Gastrocnemius medialis (tissue), 4 donors: Measurements from ENCODE around the gene TSPAN5. TPM values are rescaled to one million over a fixed set of nuclear protein-coding genes. Genes with fewer than 3 reads are reported as not detected.

Experiments used
- ATAC-seq, 2 donors: fragments of 150-250 bp; one replicate each; pipeline ENCODE4 v1.9.1; 2016
- DNase-seq, 2 donors: peaks; one replicate each; pipeline ENCODE4 v3.0.0-alpha.2; 2019
- H3K27ac ChIP-seq, 4 donors: fragments of 200-600 bp; sonication (generic); 1 replicate in 1 of 4; 2 replicates in 3 of 4; pipeline ENCODE4 v1.5.1; 2016 to 2018; ENCODE audit warnings: mild to moderate bottlenecking in 2 of 4, moderate library complexity in 1 of 4
- H3K27me3 ChIP-seq, 3 donors: fragments of 200-600 bp; sonication (generic) in 2 of 3; 1 replicate in 1 of 3; 2 replicates in 2 of 3; pipeline versions ENCODE4 v1.5.1 to v1.6.0; 2016 to 2019; ENCODE audit warnings: mild to moderate bottlenecking in 1 of 3, moderate library complexity in 1 of 3
- H3K36me3 ChIP-seq, 2 donors: fragments of 200-600 bp; sonication (generic) in 1 of 2; one replicate each; pipeline ENCODE4 v1.5.1; 2017 to 2018
- H3K4me1 ChIP-seq, 2 donors: fragments of 200-600 bp; sonication (generic) in 1 of 2; one replicate each; pipeline ENCODE4 v1.5.1; 2016 to 2017; ENCODE audit warnings: mild to moderate bottlenecking in 2 of 2
- H3K4me3 ChIP-seq, 4 donors: fragments of 200-600 bp; sonication (generic) in 3 of 4; 1 replicate in 1 of 4; 2 replicates in 3 of 4; pipeline ENCODE4 v1.5.1; 2016 to 2019; ENCODE audit warnings: mild to moderate bottlenecking in 2 of 4
- H3K9me3 ChIP-seq, 3 donors: fragments of 200-600 bp; sonication (generic) in 2 of 3; 1 replicate in 1 of 3; 2 replicates in 2 of 3; pipeline ENCODE4 v1.5.1; 2016 to 2019
- POLR2A ChIP-seq, 2 donors: fragments of 450-650 bp; IDR thresholded peaks; one replicate each; pipeline ENCODE4 v1.6.1; 2017; ENCODE audit warnings: antibody characterized with exemption in 2 of 2, mild to moderate bottlenecking in 2 of 2, moderate library complexity in 2 of 2
- in situ Hi-C, 4 donors: fragments of 200-750 bp; cut with MboI; loops; one replicate each; pipeline versions ENCODE4 v1.15.0 to v1.8.0; 2017; ENCODE audit warnings: low sequenced_read_pairs in 4 of 4
- intact Hi-C: fragments of 100-400 bp; cut with DNase I; formaldehyde crosslinking; loops from one replicate; pipeline ENCODE4 v1.15.1; 2023; ENCODE audit warnings: low total_unique reads
- total RNA-seq, 4 donors: library from RNA; depleted of rRNA; stranded (reverse); fragments of >200 nt; gene quantifications; one replicate each; pipeline versions ENCODE4 v1.1.0 to v1.2.3, GENCODE V29; 2016
- TF ChIP-seq, protein P1 (sequence below), 5 experiments: fragments of 450-650 bp in 3 of 5; fragments of 200-600 bp in 2 of 5; sonication (generic) in 2 of 5; IDR thresholded peaks in 4 of 5; conservative IDR thresholded peaks in 1 of 5; 1 replicate in 4 of 5; 2 replicates in 1 of 5; pipeline ENCODE4 v1.5.1; 2016 to 2019; ENCODE audit warnings: antibody characterized with exemption in 5 of 5, mild to moderate bottlenecking in 3 of 5, moderate library complexity in 3 of 5

TSPAN5 gene
- total RNA-seq, 4 donors from 2014 or later = 0.55 to 18.7 (median 0.79) TPM

DNA sequence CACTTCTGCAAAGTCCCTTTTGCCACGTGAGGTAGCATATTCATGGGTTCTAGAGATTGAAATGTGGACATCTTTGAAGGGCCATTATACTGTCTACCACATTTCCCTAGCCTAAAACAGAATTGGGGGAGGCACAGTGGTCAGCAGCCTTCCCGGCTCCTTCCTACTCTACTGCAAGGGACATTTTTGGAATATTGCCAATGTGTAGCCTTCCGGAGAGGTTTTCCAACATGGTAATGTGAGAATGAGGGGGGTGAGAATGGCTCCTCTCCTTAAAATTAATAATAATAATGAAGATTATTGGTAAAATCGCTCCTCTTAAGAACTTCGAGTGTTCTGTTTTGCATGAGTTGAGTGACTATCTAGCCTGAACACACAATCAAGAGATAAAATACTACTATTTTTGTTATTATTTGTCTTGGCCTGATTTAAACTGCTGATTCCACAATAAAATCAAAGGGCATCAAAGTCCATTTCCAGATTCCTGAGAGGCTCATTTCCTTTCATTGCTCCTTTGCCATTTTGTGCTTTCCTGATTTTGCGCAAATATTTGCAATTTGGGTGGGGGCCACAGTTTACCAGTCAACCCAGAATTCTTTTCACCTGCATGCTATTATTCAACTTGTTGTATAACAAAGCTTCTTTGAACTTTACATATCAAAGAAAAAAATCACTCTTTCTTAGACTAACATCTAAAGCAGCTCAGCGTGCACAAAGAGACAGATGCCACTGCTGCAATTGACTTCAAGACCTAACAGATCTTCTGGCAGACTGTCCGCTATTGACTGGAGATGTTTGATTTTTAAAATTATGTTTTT lies 27.0 kb upstream of the TSPAN5 start:
- ATAC-seq (no peak), DNase-seq (no peak)
- Histone ChIP-seq H3K36me3 (no peaks in the 10 kb centered on the region), H3K9me3 (no peaks in the 10 kb centered on the region), H3K27ac (no peak overlapping the region), H3K4me3 (no peak overlapping the region), H3K4me1 (no peaks in the 10 kb centered on the region), H3K27me3 (no peaks in the 10 kb centered on the region)
- in situ Hi-C loops = no loop called here
- intact Hi-C loops = no loop called here
- TF ChIP-seq, protein P1, sequence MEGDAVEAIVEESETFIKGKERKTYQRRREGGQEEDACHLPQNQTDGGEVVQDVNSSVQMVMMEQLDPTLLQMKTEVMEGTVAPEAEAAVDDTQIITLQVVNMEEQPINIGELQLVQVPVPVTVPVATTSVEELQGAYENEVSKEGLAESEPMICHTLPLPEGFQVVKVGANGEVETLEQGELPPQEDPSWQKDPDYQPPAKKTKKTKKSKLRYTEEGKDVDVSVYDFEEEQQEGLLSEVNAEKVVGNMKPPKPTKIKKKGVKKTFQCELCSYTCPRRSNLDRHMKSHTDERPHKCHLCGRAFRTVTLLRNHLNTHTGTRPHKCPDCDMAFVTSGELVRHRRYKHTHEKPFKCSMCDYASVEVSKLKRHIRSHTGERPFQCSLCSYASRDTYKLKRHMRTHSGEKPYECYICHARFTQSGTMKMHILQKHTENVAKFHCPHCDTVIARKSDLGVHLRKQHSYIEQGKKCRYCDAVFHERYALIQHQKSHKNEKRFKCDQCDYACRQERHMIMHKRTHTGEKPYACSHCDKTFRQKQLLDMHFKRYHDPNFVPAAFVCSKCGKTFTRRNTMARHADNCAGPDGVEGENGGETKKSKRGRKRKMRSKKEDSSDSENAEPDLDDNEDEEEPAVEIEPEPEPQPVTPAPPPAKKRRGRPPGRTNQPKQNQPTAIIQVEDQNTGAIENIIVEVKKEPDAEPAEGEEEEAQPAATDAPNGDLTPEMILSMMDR (IDR thresholded peaks at IDR 0.05 in 4 of 5, conservative IDR thresholded peaks at IDR 0.05 in 1 of 5) = no peak
- no peak for TF ChIP-seq POLR2A (IDR thresholded peaks at IDR 0.05)

DNA sequence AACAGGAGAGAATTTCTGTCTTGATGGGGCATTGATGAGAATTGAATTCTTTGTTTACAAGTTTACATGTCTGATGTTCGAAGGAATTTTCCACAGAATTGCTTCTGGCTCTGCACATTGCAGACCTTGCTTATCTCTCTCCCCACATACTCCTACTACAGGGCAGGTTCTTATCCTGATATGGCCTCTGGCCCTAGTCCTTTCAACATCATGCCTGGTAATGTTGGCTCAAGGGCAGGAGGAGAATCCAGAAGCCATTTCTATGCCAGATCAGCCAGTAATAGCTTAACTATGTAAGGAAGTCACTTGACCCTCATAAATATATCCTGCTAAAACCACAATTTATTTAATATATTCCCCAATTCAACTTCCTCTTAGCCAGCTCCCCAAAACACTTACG lies 24.3 kb upstream of the TSPAN5 start:
- H3K4me3 ChIP-seq = no peak overlapping the region
- no peak for DNase-seq
- in situ Hi-C loops = no loop called here
- no peaks in the 10 kb centered on the region for H3K36me3 ChIP-seq
- intact Hi-C loops = no loop called here
- no peak overlapping the region for H3K27ac ChIP-seq
- H3K27me3 ChIP-seq = no peaks in the 10 kb centered on the region
- no peak for ATAC-seq
- no peaks in the 10 kb centered on the region for H3K4me1 ChIP-seq
- no peak for TF ChIP-seq POLR2A (IDR thresholded peaks at IDR 0.05)
- TF ChIP-seq, protein P1 (IDR thresholded peaks at IDR 0.05 in 4 of 5, conservative IDR thresholded peaks at IDR 0.05 in 1 of 5) = no peak
- H3K9me3 ChIP-seq = no peaks in the 10 kb centered on the region

DNA sequence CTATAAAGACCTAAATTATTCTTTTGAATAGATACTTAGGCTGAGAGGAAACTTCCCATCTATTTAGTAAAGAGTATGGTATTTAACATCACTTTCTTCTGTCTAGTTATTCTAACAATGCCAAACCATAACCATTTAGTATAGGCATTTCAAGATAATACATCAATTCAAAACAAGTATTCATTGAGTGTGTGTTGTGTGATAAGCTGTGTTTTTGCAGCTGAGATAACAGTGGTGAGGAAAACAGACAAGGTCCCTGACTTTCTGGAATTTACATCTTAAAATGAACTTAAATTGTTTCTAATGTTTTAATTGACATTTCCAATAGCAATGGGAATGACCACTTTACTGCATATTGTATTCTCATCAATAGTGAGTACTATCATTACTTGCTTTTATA lies 22.4 kb upstream of the TSPAN5 start:
- Histone ChIP-seq H3K36me3 (no peaks in the 10 kb centered on the region), H3K27ac (no peak overlapping the region), H3K27me3 (no peaks in the 10 kb centered on the region), H3K4me3 (no peak overlapping the region), H3K9me3 (no peaks in the 10 kb centered on the region), H3K4me1 (no peaks in the 10 kb centered on the region)
- DNase-seq (no peak), ATAC-seq (no peak)
- TF ChIP-seq POLR2A (IDR thresholded peaks at IDR 0.05) = no peak
- TF ChIP-seq, protein P1 (IDR thresholded peaks at IDR 0.05 in 4 of 5, conservative IDR thresholded peaks at IDR 0.05 in 1 of 5) = no peak
- in situ Hi-C loops (no loop called here), intact Hi-C loops (no loop called here)

DNA sequence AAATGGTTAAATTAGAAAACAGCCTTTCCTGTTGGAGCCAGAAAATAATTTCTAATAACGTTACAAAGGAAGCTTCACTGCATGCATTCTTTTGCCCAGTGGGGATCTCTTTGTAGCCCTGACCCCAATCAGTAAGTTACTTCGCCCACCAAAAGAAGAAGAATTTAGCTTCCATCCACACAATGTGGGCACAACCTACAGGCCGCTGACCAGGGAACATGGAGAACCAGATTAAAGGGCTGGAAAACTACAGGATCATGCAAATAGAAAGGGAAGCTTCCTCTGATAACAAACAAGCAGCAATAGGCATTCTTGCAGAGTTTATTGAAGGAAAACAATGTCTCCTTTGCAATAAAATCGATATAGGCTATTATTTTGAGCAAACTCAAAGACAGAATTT lies 21.3 kb upstream of the TSPAN5 start:
- in situ Hi-C loops = no loop called here
- Histone ChIP-seq H3K27me3 (no peaks in the 10 kb centered on the region), H3K4me1 (no peaks in the 10 kb centered on the region), H3K27ac (no peak overlapping the region), H3K4me3 (no peak overlapping the region), H3K9me3 (no peaks in the 10 kb centered on the region), H3K36me3 (no peaks in the 10 kb centered on the region)
- TF ChIP-seq, protein P1 (IDR thresholded peaks at IDR 0.05 in 4 of 5, conservative IDR thresholded peaks at IDR 0.05 in 1 of 5) = no peak
- TF ChIP-seq POLR2A (IDR thresholded peaks at IDR 0.05) = no peak
- DNase-seq = no peak
- intact Hi-C loops = no loop called here
- ATAC-seq = no peak
